ENCODE data around the gene CASTOR1. TPM values are rescaled to one million over a fixed set of nuclear protein-coding genes. Genes with fewer than 3 reads are reported as not detected.
A peak's percentile ranks its signal among the peaks of the same experiment; 100 is the strongest.

The CASTOR1 gene
- total RNA-seq, 1 donor from 2014 or later = 2.4 TPM

DNA sequence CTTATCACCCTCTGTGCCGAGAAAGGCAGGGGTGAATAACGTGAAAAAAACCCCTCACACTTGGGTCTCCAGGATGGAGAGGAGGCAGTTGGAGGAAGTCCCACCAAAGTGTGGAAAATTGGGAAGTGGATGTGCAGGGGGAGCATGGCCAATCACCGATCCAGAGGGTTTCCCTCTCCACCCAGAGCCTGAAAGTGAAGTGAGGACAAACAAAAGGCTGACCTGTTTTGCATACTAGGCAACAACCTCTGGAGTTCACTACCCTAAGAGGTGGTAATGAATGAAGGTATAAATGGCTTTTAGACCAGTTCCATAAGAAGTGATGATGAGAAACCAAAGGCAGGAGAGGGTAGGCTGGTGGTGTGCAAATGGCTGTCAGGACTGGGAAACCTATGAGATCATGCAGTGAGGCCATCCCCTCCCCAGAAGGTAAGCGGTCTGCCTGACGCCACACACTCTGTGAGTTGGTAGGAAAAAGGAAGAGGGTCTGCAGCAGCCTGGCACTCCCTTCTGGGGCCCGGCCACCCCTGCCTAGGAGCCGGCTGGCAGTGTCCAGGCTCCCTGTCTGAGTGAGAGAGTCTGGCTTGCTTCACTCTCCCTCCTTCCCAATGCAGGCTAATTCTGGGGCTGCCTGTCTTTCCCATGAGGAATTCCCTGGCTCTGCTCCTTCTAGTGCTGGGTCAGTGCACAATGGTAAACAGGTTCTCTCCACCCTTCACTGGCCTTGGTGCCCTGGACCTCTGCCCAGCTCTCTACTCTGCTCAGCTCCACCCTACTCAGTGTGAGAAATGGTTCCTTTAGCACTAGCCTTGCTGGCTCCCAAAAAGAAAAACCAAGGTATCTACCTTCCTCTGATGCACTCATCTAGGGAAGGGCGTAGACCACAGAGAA is 21.8 kb upstream of the CASTOR1 start:
- FAIRE-seq (no peak), DNase-seq (ENCODE audit: low read depth) (no peak)
- Histone ChIP-seq H3K4me3 (ENCODE audit: low read depth, low read length) (no peak overlapping the region), H3K27me3 (ENCODE audit: control insufficient read depth, insufficient read depth, low read length) (no peaks in the 10 kb centered on the region), H3K36me3 (ENCODE audit: control insufficient read depth, insufficient read depth, low read length) (no peaks in the 10 kb centered on the region)
- TF ChIP-seq CTCF (IDR thresholded peaks at IDR 0.05; ENCODE audit: insufficient read depth, low read length, severe bottlenecking) = no peak

DNA sequence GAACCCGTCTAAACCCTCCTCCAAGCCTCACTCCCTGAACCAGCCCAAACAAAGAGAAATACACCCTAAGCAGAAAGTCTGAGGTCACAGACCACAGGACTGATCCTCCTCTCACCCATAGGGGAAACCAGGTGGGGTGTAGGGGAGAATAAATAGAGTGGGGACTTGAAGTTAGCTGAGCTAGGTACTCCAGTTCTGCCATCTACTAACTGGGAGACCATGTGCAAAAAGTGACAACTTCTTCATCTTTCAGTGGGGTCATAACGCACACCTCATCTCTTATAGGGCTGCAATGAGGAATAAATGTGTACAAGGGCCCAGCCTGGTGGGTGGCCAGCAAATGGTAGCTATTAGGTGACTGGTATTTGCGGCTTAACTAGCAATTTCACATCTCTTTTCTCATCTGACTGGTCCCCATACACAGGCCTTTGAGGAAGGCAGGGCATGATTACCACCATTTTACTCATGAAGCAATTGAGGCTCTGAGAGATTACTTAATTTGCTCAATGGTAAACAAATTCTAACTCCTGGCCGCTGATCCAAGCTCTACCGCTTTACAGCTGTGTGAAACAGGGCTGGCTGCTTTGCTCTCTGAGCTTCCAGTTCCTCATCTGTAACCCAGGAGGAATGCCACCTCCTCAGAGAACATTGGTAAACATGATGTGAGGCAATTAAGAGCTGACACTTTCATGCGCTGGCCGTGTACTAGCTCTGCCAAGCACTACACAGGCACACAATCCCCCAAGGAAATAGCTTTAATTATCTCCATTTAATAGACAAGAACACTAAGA is 20.8 kb upstream of the CASTOR1 start:
- no peaks in the 10 kb centered on the region for H3K36me3 ChIP-seq (ENCODE audit: control insufficient read depth, insufficient read depth, low read length)
- DNase-seq (ENCODE audit: low read depth) = peak; percentile 85
- FAIRE-seq = peak; percentile 90
- no peak for TF ChIP-seq CTCF (IDR thresholded peaks at IDR 0.05; ENCODE audit: insufficient read depth, low read length, severe bottlenecking)
- H3K27me3 ChIP-seq (ENCODE audit: control insufficient read depth, insufficient read depth, low read length) = no peaks in the 10 kb centered on the region
- H3K4me3 ChIP-seq (ENCODE audit: low read depth, low read length) = no peak overlapping the region

GRCh38 chr22:30308518-30309230 is 19.4 kb upstream of the CASTOR1 start:
- no peak for TF ChIP-seq CTCF (IDR thresholded peaks at IDR 0.05; ENCODE audit: insufficient read depth, low read length, severe bottlenecking)
- FAIRE-seq = no peak
- peak; percentile 62 for DNase-seq (ENCODE audit: low read depth)

DNA sequence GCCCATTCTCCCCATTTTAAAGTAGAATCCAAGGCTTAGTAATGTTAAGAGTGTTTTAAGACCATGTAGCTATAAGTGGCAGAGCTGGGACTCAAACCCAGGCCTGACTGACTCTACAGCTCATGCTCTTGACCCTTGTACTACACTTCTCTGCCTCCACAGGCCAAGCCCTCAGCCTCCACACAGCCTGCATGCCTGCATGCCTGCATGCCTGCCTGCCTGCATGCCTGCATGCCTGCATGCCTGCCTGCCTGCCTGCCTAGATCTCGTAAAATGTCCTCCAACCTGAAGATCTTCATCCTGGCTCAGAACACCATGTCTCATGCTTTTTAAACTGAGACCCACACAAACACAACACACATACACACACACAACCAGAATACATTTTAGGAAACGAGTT is 18.8 kb upstream of the CASTOR1 start:
- DNase-seq (ENCODE audit: low read depth) (no peak), FAIRE-seq (no peak)
- Histone ChIP-seq H3K27me3 (ENCODE audit: control insufficient read depth, insufficient read depth, low read length) (no peaks in the 10 kb centered on the region), H3K4me3 (ENCODE audit: low read depth, low read length) (no peak overlapping the region), H3K36me3 (ENCODE audit: control insufficient read depth, insufficient read depth, low read length) (no peaks in the 10 kb centered on the region)
- TF ChIP-seq CTCF (IDR thresholded peaks at IDR 0.05; ENCODE audit: insufficient read depth, low read length, severe bottlenecking) = no peak

More at GRCh38 chr22:30308518-30309230, 19.4 kb upstream of the CASTOR1 start:
- H3K27me3 ChIP-seq (ENCODE audit: control insufficient read depth, insufficient read depth, low read length) = no peaks in the 10 kb centered on the region
- H3K4me3 ChIP-seq (ENCODE audit: low read depth, low read length) = no peak overlapping the region
- no peaks in the 10 kb centered on the region for H3K36me3 ChIP-seq (ENCODE audit: control insufficient read depth, insufficient read depth, low read length)

DNA sequence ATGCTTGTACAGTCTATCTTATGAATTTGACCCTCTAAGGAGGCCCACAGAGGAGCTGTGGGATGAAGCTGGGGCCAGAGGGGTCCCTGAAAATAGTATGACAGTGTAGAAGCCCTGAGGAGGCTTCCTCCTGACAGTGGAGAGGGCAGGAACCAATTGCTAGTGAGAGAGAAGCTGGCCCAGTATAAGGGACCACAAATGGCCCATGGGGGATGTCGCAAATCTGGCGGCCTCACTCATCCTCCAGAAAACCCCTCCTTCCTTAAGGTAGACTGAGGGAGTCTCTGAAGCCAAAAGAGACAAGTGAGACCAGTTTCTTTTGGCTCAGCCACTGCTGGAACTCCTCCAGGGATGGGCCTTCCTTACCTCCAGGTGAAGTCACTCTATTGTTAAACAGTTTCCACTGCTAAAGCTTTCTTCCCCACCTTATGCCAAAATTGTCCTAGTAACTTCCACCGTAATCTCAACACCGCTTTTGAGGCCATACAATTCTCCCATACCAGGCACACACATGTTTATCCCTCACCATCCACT is 17.8 kb upstream of the CASTOR1 start:
- DNase-seq (ENCODE audit: low read depth) = no peak
- Histone ChIP-seq H3K27me3 (ENCODE audit: control insufficient read depth, insufficient read depth, low read length) (no peaks in the 10 kb centered on the region), H3K4me3 (ENCODE audit: low read depth, low read length) (no peak overlapping the region), H3K36me3 (ENCODE audit: control insufficient read depth, insufficient read depth, low read length) (no peaks in the 10 kb centered on the region)
- TF ChIP-seq CTCF (IDR thresholded peaks at IDR 0.05; ENCODE audit: insufficient read depth, low read length, severe bottlenecking) = no peak
- no peak for FAIRE-seq

All from bronchial epithelial cell (primary cell).